ENCODE measurements around the gene TCF23.
A peak's percentile ranks its signal among the peaks of the same experiment; 100 is the strongest.

TCF23 gene

DNA sequence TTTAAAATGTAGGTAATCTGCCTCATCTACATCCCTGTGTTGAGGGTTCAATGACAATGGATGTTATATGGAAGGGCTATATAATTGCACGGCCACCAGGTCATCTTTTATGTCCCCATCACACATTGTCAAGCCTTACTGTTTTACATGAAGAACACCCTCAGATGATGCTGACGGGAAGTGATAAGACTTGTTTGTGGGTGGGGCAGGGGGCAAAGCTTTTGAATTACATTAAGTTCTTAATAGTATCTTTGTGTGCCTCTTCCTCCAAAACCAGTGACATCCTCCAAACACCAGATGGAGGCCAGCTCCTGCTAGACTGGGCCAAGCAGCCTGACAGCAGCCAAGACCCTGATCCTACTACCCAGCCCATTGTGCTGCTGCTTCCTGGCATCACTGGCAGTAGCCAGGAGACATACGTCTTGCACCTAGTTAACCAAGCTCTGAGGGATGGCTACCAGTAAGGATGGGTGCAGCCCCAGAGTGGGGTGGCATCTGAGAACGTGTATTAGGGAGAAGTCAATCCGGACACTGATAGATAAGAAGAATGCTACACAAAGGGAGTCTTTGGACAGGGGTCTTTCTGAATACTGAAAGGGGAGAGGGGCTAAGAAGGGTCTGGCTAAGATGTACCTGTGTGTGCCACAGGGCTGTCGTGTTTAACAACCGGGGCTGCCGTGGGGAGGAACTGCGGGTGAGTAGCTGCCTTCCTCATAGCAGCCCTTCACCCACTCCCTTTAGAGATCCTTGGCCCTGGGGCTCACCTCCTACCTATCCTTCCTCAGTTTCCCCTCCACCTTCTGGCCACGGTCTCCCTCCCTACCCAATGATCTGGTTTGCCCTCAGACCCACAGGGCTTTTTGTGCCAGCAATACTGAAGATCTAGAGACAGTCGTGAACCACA is 19.9 kb upstream of the TCF23 start:
- no peak for DNase-seq

DNA sequence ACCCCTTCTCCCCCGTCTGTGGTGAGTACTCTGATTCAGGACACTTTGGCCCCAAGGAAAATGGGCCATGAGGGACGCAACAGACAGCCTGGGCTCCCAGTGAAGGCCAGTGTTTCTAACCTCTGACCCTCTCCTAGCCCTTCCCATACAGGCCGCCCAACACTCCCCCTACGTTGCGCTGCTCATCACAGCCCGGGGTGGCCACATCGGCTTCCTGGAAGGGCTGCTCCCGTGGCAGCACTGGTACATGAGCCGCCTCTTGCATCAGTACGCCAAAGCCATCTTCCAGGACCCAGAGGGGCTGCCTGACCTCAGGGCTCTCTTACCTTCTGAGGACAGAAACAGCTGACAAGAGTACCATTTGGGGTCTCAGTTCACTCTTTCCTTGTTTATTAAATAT is 18.4 kb upstream of the TCF23 start:
- no peak for DNase-seq

- DNase-seq = no peak
Measured at GRCh38 chr2:27131429-27131828, 17.4 kb upstream of the TCF23 start.

- peak; percentile 14 for DNase-seq
Measured at GRCh38 chr2:27133195-27133875, 15.5 kb upstream of the TCF23 start.

- peak; percentile 98 for DNase-seq
Measured at GRCh38 chr2:27133905-27134780, 14.7 kb upstream of the TCF23 start, which contains the start of gene PREB. Gene PREB, minus strand, starts transcription at chr2:27134636. Its CDS starts 215 bp downstream, at chr2:27134421.

GRCh38 chr2:27134781-27135477 is 13.9 kb upstream of the TCF23 start:
- no peak for DNase-seq

DNA sequence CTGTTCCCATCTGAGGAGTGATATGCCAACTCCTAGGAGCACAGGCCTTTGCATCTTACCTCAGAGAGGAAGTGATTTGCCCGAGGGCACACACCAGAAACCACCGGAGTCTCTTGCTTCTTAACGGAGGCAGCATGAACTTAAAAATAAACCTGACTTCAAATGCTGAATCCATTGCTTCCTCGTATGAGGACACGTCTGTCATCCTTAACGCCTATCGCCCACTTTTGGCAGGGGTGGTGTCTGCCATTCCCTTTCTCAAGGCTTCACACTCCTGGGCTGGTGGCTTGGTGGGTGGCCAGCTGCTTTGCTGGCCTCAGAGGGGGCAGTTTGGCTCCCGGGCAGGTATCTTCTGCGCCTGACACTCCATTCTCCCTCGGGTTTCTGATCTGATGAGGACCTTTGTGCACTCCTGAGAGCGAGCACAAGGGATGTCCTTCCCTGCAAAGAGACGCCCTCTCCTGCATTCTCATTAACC is 13.3 kb upstream of the TCF23 start:
- no peak for DNase-seq

DNA sequence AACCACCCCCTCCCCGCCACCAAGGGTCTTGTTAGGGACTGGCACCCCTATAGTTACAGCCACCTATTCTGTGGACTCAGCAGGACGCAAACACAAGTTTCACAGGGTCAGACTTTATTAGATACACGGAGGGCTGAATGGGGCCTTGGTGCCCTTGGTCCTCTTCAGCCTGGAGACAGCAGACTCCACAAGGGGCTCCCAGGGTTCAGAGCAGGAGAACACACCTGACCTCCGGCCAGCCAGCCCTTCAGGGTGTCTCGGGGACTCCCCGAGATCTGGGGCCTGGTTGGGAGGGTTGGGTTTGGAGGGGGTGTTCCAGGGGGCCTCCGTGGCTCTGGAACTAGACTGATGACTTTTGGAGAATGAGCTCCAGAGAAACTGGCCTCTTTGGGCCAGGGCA is 12.1 kb upstream of the TCF23 start:
- no peak for DNase-seq

DNA sequence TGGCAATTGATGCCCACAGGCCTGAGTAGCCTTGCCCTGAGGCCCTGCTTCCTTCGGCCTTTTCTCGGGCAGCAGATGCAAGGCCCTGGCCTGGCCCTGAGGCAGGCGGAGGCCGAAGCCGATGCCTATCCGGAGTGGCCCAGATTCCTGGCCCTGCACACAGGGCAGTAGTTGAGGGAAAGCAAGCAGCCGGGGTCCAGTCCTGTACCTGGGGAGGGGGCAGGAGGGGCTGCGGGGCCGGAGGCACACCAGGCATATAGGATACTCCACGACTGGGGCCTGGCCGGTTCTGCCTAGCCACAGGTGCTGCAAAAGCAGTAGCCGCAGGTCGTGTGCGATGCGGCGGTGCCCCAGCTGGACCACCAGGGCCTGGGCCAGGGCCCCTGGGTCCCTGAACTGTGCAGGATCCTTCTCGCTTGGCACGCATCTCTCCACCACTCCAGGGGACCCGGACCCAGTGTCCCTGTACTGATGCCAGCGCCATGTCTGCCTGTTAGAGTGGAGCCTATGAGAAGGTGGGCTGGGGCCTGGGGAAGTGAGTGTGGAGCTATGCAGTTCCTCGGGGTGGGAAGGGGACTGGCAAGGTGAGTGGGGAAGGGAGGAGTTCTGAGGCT is 11.4 kb upstream of the TCF23 start:
- no peak for DNase-seq

DNA sequence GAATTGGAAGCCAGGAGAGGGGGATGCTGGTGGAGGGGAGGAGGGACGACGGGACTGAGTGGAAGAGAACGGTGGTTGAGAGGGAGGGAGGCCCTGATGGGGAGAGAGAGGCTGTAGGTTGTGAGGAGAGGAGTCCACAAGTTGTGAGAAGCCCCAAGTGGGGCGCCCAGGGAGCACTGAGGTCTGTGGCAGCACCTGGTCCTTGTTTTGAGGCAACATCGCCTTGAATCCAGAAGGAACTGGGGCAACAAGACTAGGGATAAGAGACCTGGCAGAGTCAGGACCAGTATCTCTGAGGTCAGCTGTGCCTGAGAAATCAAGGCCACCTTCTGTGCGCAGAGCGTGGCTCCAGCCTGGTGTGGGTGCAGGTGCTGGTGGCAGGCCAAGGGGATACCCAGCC is 10.7 kb upstream of the TCF23 start:
- DNase-seq = no peak

GRCh38 chr2:27139310-27139709 is 9.5 kb upstream of the TCF23 start, which contains the start of gene PRR30:
Gene PRR30, minus strand, starts transcription at chr2:27139410. Its CDS starts 1,081 bp downstream, at chr2:27138329.
- DNase-seq = no peak

- no peak for DNase-seq
Measured at GRCh38 chr2:27143285-27143684, 5.5 kb upstream of the TCF23 start.

GRCh38 chr2:27145682-27146081 is 3.1 kb upstream of the TCF23 start:
- DNase-seq = no peak

DNA sequence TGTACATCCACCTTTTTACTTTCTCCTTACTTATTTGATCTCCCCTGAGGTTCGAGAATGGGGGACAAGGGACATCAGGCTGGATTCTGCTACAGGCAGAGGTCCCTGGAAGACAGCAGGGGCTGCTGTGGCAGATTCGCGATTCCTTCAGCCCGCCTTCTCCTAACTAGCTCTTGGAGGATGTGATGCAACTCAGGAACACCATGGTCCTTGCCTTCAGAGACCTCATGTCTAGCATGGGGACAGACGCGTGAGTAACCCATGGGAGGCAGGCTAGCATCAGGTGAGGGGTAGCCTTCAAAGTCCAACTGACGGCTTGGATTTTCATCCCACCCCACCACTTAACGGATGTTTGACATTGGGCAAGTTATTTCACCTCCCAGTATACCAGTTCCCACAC is 869 bp upstream of the TCF23 start:
- no peak for DNase-seq

DNA sequence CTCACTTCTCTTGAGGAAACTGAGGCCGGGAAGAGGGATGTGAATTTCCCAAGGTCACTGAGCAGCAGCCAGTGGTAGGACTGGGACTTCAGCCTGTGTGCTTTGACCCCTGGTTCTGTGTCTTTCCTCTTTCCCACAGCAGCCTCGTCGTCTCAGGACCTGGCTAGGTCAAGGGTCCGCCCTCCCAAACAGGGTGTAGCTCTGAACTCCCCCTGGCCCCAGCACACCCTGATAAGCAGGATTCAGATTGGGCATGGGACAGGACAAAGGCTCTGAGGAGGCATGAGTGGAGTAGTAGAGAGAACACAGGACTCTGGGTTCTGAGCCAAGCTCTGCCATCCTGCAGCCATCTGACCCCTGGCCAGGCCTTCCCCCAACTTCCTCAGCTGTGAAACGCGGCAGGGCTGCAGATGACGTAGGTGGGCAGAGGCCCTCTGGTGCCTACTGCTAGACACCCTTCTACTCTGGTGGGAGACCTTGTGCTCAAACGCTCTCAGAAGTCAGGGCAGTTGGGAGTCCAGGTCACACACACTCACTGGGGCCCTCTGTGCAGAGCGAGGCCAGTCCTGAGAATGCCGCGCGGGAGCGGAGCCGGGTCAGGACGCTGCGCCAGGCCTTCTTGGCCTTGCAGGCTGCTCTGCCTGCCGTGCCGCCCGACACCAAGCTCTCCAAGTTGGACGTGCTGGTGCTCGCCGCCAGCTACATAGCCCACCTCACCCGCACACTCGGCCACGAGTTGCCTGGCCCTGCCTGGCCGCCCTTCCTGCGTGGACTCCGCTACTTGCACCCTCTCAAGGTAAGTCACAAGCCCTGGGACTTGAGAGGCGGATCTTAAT is 984 bp downstream of the TCF23 start:
- DNase-seq = no peak

- DNase-seq = no peak
Measured at GRCh38 chr2:27150639-27151230, 1.9 kb downstream of the TCF23 start.

DNA sequence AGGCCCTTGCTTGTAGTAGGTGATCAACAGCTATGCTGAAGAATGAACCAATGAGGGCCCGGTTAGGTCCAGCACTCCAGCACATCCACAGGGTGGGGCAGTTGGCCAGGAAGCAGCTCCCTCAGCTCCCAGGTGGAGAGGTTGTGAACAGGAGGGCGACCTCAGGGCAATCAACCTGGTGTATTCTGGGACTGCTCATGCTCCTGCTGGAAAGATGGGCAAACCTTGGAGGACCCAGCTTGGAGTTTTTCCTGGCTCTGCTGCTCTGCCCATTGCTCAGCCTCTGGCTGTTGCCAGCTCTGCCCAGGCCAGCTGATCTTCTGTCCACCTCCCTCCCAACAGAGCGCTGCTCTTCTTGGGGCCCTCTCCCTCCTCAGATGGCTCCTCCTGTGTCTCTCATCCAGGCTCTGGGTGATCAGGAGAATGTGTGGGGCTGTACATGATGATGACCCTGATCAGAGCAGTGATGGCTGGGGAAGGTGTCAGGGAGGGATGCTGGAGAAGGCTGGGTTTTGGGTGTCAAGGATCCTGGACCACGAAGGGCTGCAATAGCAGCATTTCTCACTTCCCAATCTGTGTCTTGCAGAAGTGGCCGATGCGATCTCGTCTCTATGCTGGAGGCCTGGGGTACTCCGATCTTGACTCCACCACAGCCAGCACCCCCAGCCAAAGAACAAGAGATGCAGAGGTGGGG is 3.4 kb downstream of the TCF23 start:
- no peak for DNase-seq

DNA sequence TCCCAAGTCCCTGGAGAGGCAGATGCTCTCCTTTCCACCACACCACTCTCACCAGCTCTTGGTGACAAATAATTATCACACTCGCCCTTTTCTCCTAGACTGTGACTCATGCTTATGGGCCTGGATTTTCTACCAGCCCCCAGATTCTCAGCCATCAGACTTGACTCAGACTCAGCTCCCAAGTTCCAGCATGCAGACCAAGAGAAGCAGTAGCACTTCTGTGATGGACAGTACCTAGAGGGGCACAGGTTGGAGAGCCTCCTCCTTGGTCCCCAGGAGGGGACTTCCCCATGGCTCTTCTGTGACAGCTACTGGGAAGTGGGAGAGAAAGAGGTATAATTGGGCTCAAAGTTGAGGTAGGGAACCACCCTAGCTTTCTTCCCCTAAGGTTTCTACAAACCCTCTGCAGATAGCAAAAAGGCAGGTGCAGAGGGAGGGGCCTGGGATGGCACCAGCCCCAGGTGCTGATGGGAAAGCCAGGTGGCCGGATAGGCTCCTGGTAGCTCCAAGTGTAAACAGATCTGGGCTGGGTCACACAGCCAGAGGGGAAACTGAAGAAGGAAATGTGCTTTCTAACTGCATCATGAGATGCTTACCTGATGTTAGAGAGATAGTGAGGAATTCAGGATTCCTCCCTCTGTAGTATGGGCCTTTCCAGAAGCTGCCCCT is 4.1 kb downstream of the TCF23 start:
- DNase-seq = no peak

DNA sequence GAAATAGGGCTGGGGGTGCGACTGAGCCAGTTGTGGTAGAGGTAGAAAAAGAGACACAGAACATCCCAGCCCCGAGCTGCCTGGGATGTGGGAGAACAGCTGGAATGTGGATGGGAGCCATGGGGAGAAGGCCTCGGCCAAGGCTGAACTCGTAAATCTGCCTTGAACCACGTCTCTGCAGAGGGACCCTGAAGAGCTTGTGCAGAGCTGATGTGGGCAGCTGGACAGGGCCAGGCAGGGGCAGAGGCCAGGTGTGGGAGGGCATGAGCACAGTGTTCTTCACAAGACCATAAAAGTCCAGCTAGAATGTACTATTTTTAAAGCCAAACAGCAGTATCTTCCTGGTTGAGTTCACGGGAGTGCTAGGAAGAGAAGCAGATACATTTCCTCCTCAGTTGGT is 5.7 kb downstream of the TCF23 start:
- DNase-seq = no peak

All from activated CD4-positive, alpha-beta T cell treated with anti-CD3 and anti-CD28 coated beads, Interleukin-2, amount 50 U/mL, for 1 hour (primary cell).